Sigmoid colon (tissue), 4 donors: ENCODE results near the gene ELAVL3.

ENCODE experiments used
- EP300 ChIP-seq, 4 donors: sonication (generic); formaldehyde crosslinking; IDR thresholded peaks; one replicate each; pipeline ENCODE4 v1.6.1; 2017; ENCODE audit warnings: antibody characterized with exemption in 4 of 4
- POLR2A ChIP-seq, 2 donors: fragments of 450-650 bp; IDR thresholded peaks; one replicate each; pipeline ENCODE4 v1.6.1; 2016; ENCODE audit warnings: antibody characterized with exemption in 2 of 2, mild to moderate bottlenecking in 2 of 2, moderate library complexity in 2 of 2
- POLR2AphosphoS5 ChIP-seq, 4 donors: sonication (generic); formaldehyde crosslinking; IDR thresholded peaks; one replicate each; pipeline ENCODE4 v1.6.1; 2017; ENCODE audit warnings: antibody characterized with exemption in 4 of 4
- TF ChIP-seq, protein P1 (sequence below), 4 experiments: fragments of 450-650 bp in 3 of 4; fragments of 200-600 bp in 1 of 4; IDR thresholded peaks; one replicate each; pipeline ENCODE4 v1.5.1; 2016 to 2019; ENCODE audit warnings: antibody characterized with exemption in 4 of 4, mild to moderate bottlenecking in 3 of 4, moderate library complexity in 2 of 4

DNA sequence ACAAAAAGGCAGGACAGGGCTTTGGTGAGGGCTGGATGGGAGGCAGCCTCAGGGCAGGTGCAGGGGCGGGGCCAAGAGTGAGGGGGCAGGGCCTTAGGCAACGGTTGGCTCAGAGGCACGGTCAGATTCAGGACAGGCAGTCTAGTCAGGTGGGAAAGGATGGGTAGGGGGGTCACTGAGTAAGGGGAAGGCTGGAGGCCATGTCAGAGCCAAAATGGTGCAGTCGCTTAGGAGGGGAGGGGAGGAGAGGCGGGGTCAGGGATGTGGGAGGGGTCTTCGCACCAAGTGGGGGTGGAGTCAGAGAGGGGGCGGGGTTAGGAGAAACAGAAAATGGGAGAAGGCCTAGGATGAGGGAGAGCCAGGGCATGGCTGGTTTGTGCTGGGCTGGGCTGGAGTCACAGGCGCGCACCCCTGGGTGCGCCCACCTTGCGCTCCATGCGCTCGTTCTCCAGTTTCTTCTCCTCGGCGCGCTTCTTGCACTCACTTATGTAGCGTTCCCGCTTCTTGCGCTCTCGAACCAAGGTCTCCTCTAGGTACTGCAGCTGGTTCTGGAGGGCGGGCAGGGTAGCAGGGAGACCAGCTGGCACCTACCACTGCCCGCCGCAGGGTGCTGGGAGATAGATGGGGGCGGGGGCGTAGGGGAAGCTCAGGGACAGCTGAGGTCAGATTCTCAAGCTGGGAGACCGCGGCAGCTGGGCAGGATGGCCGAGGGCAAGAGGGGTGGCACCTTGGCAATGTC lies 55.0 kb downstream of the ELAVL3 start:
- TF ChIP-seq, protein P1, sequence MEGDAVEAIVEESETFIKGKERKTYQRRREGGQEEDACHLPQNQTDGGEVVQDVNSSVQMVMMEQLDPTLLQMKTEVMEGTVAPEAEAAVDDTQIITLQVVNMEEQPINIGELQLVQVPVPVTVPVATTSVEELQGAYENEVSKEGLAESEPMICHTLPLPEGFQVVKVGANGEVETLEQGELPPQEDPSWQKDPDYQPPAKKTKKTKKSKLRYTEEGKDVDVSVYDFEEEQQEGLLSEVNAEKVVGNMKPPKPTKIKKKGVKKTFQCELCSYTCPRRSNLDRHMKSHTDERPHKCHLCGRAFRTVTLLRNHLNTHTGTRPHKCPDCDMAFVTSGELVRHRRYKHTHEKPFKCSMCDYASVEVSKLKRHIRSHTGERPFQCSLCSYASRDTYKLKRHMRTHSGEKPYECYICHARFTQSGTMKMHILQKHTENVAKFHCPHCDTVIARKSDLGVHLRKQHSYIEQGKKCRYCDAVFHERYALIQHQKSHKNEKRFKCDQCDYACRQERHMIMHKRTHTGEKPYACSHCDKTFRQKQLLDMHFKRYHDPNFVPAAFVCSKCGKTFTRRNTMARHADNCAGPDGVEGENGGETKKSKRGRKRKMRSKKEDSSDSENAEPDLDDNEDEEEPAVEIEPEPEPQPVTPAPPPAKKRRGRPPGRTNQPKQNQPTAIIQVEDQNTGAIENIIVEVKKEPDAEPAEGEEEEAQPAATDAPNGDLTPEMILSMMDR (IDR thresholded peaks at IDR 0.05) = no peak
- TF ChIP-seq POLR2AphosphoS5 (IDR thresholded peaks at IDR 0.05) (no peak), POLR2A (IDR thresholded peaks at IDR 0.05) (no peak), EP300 (IDR thresholded peaks at IDR 0.05) (no peak)
